MM.1S (cell line): ENCODE data around the gene PDE4B.

Experiments used
- DNase-seq: peaks from one replicate; pipeline ENCODE4 v3.0.0-alpha.2; 2015
- H2AFZ ChIP-seq: fragments of 300-600 bp; sonication (generic); 2 replicates; pipeline ENCODE4 v1.6.0; 2016; ENCODE audit warnings: antibody characterized with exemption, low read length
- H3F3A ChIP-seq: fragments of 300-600 bp; sonication (generic); 2 replicates; pipeline ENCODE4 v1.6.1; 2016; ENCODE audit warnings: mild to moderate bottlenecking, antibody characterized with exemption, low read length, moderate library complexity, mixed read lengths; ENCODE audit not compliant: insufficient read depth
- H3K27ac ChIP-seq: fragments of 300-600 bp; sonication (generic); 2 replicates; pipeline ENCODE4 v1.5.1; 2016; ENCODE audit warnings: mild to moderate bottlenecking, low read length
- H3K27me3 ChIP-seq: fragments of 300-600 bp; sonication (generic); replicated peaks from 2 replicates; pipeline ENCODE4 v1.6.0; 2016; ENCODE audit warnings: low read length; ENCODE audit not compliant: insufficient read depth
- H3K36me3 ChIP-seq: fragments of 300-600 bp; sonication (generic); replicated peaks from 2 replicates; pipeline ENCODE4 v1.6.1; 2016; ENCODE audit warnings: mild to moderate bottlenecking, low read length, mixed read lengths; ENCODE audit not compliant: insufficient read depth
- H3K4me1 ChIP-seq: fragments of 300-600 bp; sonication (generic); 2 replicates; pipeline ENCODE4 v1.6.1; 2016; ENCODE audit warnings: low read length, mixed read lengths
- H3K4me2 ChIP-seq: fragments of 300-600 bp; sonication (generic); 2 replicates; pipeline ENCODE4 v1.6.0; 2016; ENCODE audit warnings: low read depth, low read length
- H3K4me3 ChIP-seq: fragments of 300-600 bp; sonication (generic); 2 replicates; pipeline ENCODE4 v1.5.1; 2016; ENCODE audit warnings: low read length, mixed read lengths
- H3K79me2 ChIP-seq: fragments of 300-600 bp; sonication (generic); 2 replicates; pipeline ENCODE4 v1.6.1; 2016; ENCODE audit warnings: mixed run types, low read length, mixed read lengths
- H3K9ac ChIP-seq: fragments of 300-600 bp; sonication (generic); 2 replicates; pipeline ENCODE4 v1.6.1; 2016; ENCODE audit warnings: low read length, mixed read lengths
- H3K9me2 ChIP-seq: fragments of 300-600 bp; sonication (generic); replicated peaks from 2 replicates; pipeline ENCODE4 v1.6.1; 2016; ENCODE audit warnings: mild to moderate bottlenecking, low read length, mixed read lengths; ENCODE audit not compliant: insufficient read depth
- H3K9me3 ChIP-seq: fragments of 300-600 bp; sonication (generic); replicated peaks from 2 replicates; pipeline ENCODE4 v1.6.1; 2016; ENCODE audit warnings: mild to moderate bottlenecking, low read length, mixed read lengths; ENCODE audit not compliant: insufficient read depth
- H4K20me1 ChIP-seq: fragments of 300-600 bp; sonication (generic); 2 replicates; pipeline ENCODE4 v1.6.1; 2016; ENCODE audit warnings: mild to moderate bottlenecking, low read length, moderate library complexity, mixed read lengths; ENCODE audit not compliant: insufficient read depth
- EZH2 ChIP-seq: fragments of 300-600 bp; sonication (generic); optimal IDR thresholded peaks from 2 replicates; pipeline ENCODE3; 2017; ENCODE audit warnings: low read depth, mild to moderate bottlenecking, antibody characterized with exemption, low read length, mixed read lengths
- EZH2phosphoT487 ChIP-seq: fragments of 300-600 bp; sonication (generic); IDR thresholded peaks from 2 replicates; pipeline ENCODE4 v1.6.1; 2018; ENCODE audit warnings: antibody characterized with exemption, low read length
- TF ChIP-seq, protein P1 (sequence below): fragments of 300-600 bp; sonication (generic); IDR thresholded peaks from 2 replicates; pipeline ENCODE4 v1.5.1; 2016; ENCODE audit warnings: antibody characterized with exemption, low read length, mixed read lengths

The PDE4B gene

DNA sequence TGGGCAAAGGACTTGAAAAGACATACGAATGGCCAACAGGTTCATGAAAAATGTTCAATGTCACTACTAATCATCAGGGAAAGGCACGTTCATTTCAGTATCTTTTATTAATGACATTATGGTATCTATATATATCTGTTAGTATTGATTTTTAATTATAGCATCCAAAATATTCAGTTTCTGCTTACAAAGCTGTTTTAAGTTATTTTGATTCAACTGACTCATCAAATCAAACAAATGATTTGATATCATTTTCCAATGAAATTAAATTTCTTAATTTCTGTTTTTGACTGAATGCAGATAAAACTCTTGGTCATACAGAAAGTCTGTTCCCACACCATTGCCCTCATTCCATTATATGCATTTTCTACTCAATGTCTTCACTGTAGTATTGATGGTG is 315.9 kb downstream of the PDE4B start:
- no peak overlapping the region for H2AFZ ChIP-seq
- no peak for DNase-seq
- no peaks in the 10 kb centered on the region for H3K27me3 ChIP-seq
- H3F3A ChIP-seq = no peaks in the 10 kb centered on the region
- no peak overlapping the region for H3K9ac ChIP-seq
- H3K9me3 ChIP-seq = no peaks in the 10 kb centered on the region
- H3K4me1 ChIP-seq = no peaks in the 10 kb centered on the region
- no peaks in the 10 kb centered on the region for H4K20me1 ChIP-seq
- no peak overlapping the region for H3K4me3 ChIP-seq
- no peaks in the 10 kb centered on the region for H3K36me3 ChIP-seq
- H3K4me2 ChIP-seq = no peak overlapping the region
- no peak overlapping the region for H3K27ac ChIP-seq
- no peaks in the 10 kb centered on the region for H3K9me2 ChIP-seq
- TF ChIP-seq EZH2 = no peak
- no peak for TF ChIP-seq EZH2phosphoT487
- TF ChIP-seq, protein P1, sequence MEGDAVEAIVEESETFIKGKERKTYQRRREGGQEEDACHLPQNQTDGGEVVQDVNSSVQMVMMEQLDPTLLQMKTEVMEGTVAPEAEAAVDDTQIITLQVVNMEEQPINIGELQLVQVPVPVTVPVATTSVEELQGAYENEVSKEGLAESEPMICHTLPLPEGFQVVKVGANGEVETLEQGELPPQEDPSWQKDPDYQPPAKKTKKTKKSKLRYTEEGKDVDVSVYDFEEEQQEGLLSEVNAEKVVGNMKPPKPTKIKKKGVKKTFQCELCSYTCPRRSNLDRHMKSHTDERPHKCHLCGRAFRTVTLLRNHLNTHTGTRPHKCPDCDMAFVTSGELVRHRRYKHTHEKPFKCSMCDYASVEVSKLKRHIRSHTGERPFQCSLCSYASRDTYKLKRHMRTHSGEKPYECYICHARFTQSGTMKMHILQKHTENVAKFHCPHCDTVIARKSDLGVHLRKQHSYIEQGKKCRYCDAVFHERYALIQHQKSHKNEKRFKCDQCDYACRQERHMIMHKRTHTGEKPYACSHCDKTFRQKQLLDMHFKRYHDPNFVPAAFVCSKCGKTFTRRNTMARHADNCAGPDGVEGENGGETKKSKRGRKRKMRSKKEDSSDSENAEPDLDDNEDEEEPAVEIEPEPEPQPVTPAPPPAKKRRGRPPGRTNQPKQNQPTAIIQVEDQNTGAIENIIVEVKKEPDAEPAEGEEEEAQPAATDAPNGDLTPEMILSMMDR = no peak
- no peaks in the 10 kb centered on the region for H3K79me2 ChIP-seq

GRCh38 chr1:66112744-66113400 is 320.2 kb downstream of the PDE4B start:
- no peak overlapping the region for H3K4me3 ChIP-seq
- H3K79me2 ChIP-seq = no peaks in the 10 kb centered on the region
- no peak for TF ChIP-seq EZH2
- TF ChIP-seq, protein P1 = no peak
- no peak for TF ChIP-seq EZH2phosphoT487
- no peak overlapping the region for H3K27ac ChIP-seq
- no peaks in the 10 kb centered on the region for H3K4me1 ChIP-seq
- no peak overlapping the region for H3K4me2 ChIP-seq
- H3K36me3 ChIP-seq = no peaks in the 10 kb centered on the region
- no peak for DNase-seq
- H4K20me1 ChIP-seq = no peaks in the 10 kb centered on the region
- no peaks in the 10 kb centered on the region for H3K9me3 ChIP-seq
- H3K9ac ChIP-seq = no peak overlapping the region
- no peaks in the 10 kb centered on the region for H3F3A ChIP-seq
- no peak overlapping the region for H2AFZ ChIP-seq
- H3K9me2 ChIP-seq = no peaks in the 10 kb centered on the region
- no peaks in the 10 kb centered on the region for H3K27me3 ChIP-seq

GRCh38 chr1:66119148-66119547 is 326.5 kb downstream of the PDE4B start:
- TF ChIP-seq, protein P1 = no peak
- H3K36me3 ChIP-seq = no peaks in the 10 kb centered on the region
- no peaks in the 10 kb centered on the region for H3F3A ChIP-seq
- H3K9me2 ChIP-seq = no peaks in the 10 kb centered on the region
- no peaks in the 10 kb centered on the region for H3K9me3 ChIP-seq
- no peak for DNase-seq
- no peaks in the 10 kb centered on the region for H3K4me1 ChIP-seq
- no peak overlapping the region for H3K4me3 ChIP-seq
- H3K27me3 ChIP-seq = no peaks in the 10 kb centered on the region
- H3K4me2 ChIP-seq = no peak overlapping the region
- no peaks in the 10 kb centered on the region for H3K79me2 ChIP-seq
- no peak overlapping the region for H2AFZ ChIP-seq
- H3K27ac ChIP-seq = no peak overlapping the region
- no peak overlapping the region for H3K9ac ChIP-seq
- H4K20me1 ChIP-seq = no peaks in the 10 kb centered on the region
